HG03460 (cell line): ENCODE measurements around the gene SLC16A12.
"Not testable (repeated sequence)": the region's sequence is repeated elsewhere in the genome, so short reads cannot be mapped to it uniquely, and the experiment has no call there.

ENCODE experiments used
- ATAC-seq: cut with Tn5 transposase; IDR thresholded peaks from one replicate; pipeline ENCODE4 v1.9.1; 2021; ENCODE audit not compliant: unreplicated experiment

Gene SLC16A12

GRCh38 chr10:89398003-89398749, 137.2 kb downstream of the SLC16A12 start:
- no peak for ATAC-seq

GRCh38 chr10:89395141-89395540, 140.3 kb downstream of the SLC16A12 start:
- no peak for ATAC-seq

- no peak for ATAC-seq
Measured at GRCh38 chr10:89393898-89394297, 141.5 kb downstream of the SLC16A12 start.

DNA sequence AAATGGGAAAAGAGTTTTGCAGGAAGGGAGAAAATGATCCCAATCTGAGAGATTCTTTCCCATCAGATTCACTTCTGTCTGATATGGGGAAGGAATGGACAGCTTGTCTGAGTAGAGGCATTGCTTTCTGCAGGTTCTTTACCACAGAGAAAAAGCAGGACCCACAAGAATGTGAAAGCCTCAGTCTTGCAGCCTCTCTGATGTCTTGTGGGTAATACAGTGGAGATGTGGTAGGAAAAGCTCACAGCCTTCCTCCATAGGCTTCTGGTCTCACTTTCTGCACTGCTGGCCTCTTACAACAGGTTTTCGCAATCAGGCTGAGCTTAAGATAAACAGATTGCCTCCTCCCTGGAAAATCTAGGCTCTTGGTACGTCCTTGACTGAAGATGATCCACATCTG, 142.4 kb downstream of the SLC16A12 start:
- peak; percentile 41 for ATAC-seq

DNA sequence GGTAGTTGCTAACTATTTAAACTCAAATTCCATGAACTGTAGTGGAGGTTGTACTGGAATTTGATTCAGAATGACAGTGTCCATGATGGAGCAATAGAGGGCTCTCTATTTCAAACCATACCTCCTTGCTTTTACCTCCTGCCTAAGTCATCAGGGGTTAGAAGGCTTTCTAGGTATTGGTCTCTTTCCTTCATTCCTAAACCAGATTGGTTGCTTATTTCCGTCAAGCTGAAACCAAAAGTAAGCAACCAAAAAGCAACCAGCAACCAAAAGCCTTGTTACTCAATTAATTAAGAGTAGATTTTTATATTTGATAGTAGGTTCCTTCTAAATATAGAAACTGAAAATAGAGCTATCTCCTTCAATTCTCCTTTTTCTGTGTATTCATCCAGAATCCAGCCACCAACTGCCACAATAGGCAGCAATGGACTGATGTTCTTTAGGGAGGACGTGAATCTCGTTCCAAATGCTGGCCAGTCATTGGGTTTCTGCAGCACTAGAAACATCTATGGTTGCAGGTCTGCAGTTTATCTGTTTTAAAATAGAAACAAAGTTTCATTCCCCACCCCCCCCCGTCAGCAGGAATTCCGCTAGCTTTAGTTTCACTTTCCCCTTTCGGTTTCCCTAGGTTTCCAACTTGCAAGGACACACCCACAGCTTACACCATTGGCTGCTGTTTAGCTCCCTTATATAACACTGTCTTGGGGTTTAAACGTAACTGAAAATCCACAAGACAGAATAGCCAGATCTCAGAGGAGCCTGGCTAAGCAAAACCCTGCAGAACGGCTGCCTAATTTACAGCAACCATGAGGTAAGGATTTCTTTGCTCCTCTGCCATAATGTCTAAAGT, 143.3 kb downstream of the SLC16A12 start, which contains the start of gene IFIT1:
IFIT1 (plus strand) TSS at position 717 of the 850 bp plus-strand sequence; CDS start at position 807, 90 bp downstream.
- peak; percentile 80 for ATAC-seq

DNA sequence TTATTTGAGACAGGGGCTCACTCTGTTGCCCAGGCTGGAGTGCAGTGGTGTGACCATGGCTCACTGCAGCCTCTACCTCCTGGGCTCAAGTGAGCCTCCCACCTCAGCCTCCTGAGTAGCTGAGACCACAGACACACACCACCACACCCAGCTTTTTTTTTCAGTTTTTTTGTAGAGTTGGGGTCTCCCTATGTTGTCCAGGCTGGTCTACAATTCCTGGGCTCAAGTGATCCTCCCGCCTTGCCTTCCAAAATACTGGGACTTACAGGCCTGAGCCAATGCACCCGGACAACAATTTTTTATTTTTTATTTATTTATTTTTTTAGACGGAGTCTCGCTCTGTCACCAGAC, 144.2 kb downstream of the SLC16A12 start:
- not testable (repeated sequence) for ATAC-seq

- ATAC-seq = no peak
Measured at GRCh38 chr10:89390476-89391225, 144.7 kb downstream of the SLC16A12 start.

GRCh38 chr10:89389254-89389653, 146.1 kb downstream of the SLC16A12 start:
- ATAC-seq = no peak

DNA sequence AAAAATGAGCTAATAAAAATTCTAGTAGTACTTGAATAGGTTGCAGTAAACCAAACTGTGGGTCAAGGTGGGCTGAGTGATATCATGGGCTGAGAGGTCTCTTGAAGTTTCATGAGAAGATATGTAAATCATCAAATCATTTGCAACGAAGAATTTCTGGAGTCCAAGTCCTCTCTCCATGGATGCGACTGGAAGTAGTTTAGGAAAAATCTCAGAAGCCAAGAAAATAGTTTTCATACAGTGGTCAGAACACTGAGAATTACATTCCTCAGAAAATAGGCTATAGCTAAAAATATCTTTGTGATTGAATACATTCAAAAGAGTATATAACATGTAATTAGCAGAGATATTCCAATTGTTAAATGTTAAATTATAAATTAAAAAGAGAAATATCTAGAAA, 146.6 kb downstream of the SLC16A12 start:
- no peak for ATAC-seq

DNA sequence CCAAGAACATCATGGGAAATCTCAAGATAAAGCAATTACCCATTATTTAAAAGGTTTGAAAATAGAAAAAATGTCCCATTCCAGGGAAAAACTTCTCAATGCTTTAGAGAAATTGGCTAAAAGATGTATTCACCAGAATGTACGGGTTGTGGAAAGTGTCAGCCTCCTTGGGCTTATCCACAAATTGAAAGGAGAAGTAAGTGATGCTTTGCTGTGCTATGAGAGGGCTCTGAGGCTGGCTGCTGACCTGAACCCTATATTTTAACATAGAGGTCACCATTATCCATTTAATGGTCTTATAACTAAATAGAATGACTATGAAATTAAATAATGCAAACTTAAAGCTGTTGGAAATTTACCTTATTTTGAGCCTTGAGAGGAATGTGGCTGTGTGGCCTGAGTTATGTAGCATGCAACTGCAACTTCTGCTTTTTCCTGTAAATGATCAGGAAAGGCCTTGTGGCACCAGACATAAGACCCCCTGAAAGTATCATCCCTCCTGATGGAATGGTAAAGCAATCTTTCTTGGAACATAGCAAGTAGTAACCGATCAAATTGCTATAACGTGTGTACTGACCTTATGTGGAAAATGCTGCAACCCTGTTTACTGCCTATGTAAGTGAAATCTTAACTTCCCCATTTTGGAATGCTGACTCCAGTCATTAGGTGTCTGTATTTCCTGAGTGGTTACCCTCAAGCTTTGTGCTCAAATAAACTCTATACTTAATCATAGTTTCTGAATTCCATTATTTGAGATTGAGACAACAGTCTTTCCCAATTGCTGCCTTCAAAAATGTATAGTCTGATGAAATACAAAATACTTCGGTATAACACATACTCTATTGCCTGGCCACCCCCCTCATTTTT, 150.7 kb downstream of the SLC16A12 start:
- ATAC-seq = no peak

GRCh38 chr10:89382757-89383156, 152.6 kb downstream of the SLC16A12 start:
- no peak for ATAC-seq
